ENCODE results near the gene MSRB3. TPM values are rescaled to one million over a fixed set of nuclear protein-coding genes. Genes with fewer than 3 reads are reported as not detected.
"Not testable (repeated sequence)": the region's sequence is repeated elsewhere in the genome, so short reads cannot be mapped to it uniquely, and the experiment has no call there.

Gene MSRB3
- total RNA-seq, 1 experiment from 2014 or later = 31.1 TPM

DNA sequence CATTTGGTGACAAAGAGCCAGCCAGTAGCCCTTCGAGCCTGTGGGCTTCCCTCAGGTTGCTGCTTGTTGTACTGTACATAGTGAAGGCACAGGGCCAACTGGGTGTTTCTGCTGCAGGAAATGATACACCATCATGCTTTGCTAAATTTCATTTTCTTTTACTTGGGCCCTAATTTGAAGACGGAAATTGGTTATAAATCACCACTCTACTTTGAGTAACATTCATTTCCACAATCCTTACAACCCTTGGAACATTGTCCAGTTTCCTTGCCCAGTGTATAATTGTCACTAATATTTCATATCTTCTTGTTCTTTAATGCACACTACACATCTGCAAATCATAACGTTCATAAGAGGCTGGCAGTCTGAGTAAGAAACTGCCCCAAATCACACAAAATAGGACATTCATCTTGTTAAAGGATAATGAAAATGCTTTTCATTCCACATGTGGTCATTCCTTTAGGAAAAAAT, 30.2 kb downstream of the MSRB3 start:
- BruUV-seq (replicated peaks) = no TSS peak
- peak overlapping the region; percentile 70 for H3K27ac Mint-ChIP-seq (ENCODE audit: low read depth, unreplicated experiment)
- CTCF ChIA-PET = interaction anchor here (1.0 to 1.3 kb wide), 3 partner anchors 294 to 799 kb away, joined by 4 read pairs; no protein-coding TSS in a partner anchor

DNA sequence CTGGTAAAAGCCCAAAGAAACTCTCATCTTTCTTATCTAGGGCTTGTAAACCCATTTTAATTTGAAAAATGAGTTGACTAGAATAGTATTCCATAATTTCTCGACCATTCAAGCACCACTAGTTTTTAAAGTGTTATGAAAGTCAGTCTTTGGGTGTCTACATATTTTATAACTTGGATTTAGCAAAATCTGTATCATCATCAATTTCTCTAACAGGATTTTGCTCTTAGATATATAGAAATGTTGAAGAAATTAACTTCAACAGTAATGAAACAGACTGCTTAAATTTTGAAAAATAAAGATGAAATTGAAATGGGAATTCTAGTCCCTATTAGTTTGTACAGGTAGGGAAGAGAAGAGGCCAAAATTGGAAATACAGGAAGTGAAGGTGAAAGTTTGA, 32.8 kb downstream of the MSRB3 start:
- ChIA-PET POLR2A (no interaction called here), CTCF (interaction anchor here (1.1 to 3.3 kb wide), 5 partner anchors 245 to 796 kb away, joined by 3 to 23 read pairs (median 8); no protein-coding TSS in a partner anchor)
- Mint-ChIP-seq H3K4me3 (ENCODE audit: unreplicated experiment) (no peak overlapping the region), H3K4me1 (ENCODE audit: insufficient read depth, unreplicated experiment) (peaks cover 28% of the 10 kb centered on the region), H3K9me3 (ENCODE audit: unreplicated experiment) (no peaks in the 10 kb centered on the region), H3K36me3 (ENCODE audit: insufficient read depth, unreplicated experiment) (no peaks in the 10 kb centered on the region), H3K27ac (ENCODE audit: low read depth, unreplicated experiment) (no peak overlapping the region), H3K27me3 (ENCODE audit: insufficient read depth, unreplicated experiment) (no peaks in the 10 kb centered on the region)
- no TSS peak for BruUV-seq (replicated peaks)
- DNase-seq (ENCODE audit: unreplicated experiment) = no peak
- TF ChIP-seq, protein P1, sequence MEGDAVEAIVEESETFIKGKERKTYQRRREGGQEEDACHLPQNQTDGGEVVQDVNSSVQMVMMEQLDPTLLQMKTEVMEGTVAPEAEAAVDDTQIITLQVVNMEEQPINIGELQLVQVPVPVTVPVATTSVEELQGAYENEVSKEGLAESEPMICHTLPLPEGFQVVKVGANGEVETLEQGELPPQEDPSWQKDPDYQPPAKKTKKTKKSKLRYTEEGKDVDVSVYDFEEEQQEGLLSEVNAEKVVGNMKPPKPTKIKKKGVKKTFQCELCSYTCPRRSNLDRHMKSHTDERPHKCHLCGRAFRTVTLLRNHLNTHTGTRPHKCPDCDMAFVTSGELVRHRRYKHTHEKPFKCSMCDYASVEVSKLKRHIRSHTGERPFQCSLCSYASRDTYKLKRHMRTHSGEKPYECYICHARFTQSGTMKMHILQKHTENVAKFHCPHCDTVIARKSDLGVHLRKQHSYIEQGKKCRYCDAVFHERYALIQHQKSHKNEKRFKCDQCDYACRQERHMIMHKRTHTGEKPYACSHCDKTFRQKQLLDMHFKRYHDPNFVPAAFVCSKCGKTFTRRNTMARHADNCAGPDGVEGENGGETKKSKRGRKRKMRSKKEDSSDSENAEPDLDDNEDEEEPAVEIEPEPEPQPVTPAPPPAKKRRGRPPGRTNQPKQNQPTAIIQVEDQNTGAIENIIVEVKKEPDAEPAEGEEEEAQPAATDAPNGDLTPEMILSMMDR (IDR thresholded peaks at IDR 0.05; ENCODE audit: unreplicated experiment) = no peak
- intact Hi-C loops (cut with micrococcal nuclease) = loop anchor here (5.0 kb wide), 1 partner anchor 386 kb away; no protein-coding TSS in a partner anchor

More for the DNA sequence above, 30.2 kb downstream of the MSRB3 start:
- Mint-ChIP-seq H3K9me3 (ENCODE audit: unreplicated experiment) (no peaks in the 10 kb centered on the region), H3K4me3 (ENCODE audit: unreplicated experiment) (no peak overlapping the region), H3K4me1 (ENCODE audit: insufficient read depth, unreplicated experiment) (peaks cover 25% of the 10 kb centered on the region), H3K27me3 (ENCODE audit: insufficient read depth, unreplicated experiment) (no peaks in the 10 kb centered on the region), H3K36me3 (ENCODE audit: insufficient read depth, unreplicated experiment) (no peaks in the 10 kb centered on the region)
- intact Hi-C loops (cut with micrococcal nuclease) = loop anchor here (10.0 kb wide), 1 partner anchor 1096 kb away; no protein-coding TSS in a partner anchor
- POLR2A ChIA-PET = interaction anchor here (0.8 kb wide), 1 partner anchor 288 kb away, joined by 4 read pairs; no protein-coding TSS in a partner anchor
- TF ChIP-seq, protein P1 (IDR thresholded peaks at IDR 0.05; ENCODE audit: unreplicated experiment) = no peak
- peak; percentile 8 for DNase-seq (ENCODE audit: unreplicated experiment)

DNA sequence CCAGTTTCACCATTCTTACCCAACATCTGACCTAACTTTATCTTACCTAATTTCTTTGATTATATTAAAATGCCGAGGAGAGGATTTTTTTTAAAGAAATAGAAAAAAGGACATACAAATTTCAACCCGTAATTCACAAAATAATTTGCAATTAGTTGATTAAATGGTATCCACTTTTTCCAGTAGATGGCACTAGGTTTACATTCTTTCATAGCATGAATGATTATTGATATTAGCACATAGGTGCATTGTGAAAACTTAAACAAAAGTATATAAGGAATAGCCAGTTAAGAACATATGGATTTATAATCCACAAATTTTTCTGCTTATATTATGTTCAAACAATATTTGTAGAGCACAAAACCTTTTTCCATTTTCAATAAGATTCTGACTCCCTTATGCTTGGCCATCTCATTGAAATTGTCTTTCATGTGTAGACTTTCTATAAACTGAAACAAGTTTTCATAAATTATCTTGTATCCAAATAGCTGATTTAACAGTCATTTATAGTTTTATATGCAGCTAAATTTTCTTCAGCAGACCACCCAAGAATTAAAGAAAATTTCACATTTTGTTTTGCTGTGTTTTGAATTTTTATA, 35.3 kb downstream of the MSRB3 start:
- Mint-ChIP-seq H3K27ac (ENCODE audit: low read depth, unreplicated experiment) (no peak overlapping the region), H3K9me3 (ENCODE audit: unreplicated experiment) (no peaks in the 10 kb centered on the region), H3K4me1 (ENCODE audit: insufficient read depth, unreplicated experiment) (peaks cover 12% of the 10 kb centered on the region), H3K4me3 (ENCODE audit: unreplicated experiment) (no peak overlapping the region), H3K27me3 (ENCODE audit: insufficient read depth, unreplicated experiment) (no peaks in the 10 kb centered on the region), H3K36me3 (ENCODE audit: insufficient read depth, unreplicated experiment) (peaks cover 4% of the 10 kb centered on the region)
- TF ChIP-seq, protein P1 (IDR thresholded peaks at IDR 0.05; ENCODE audit: unreplicated experiment) = peak; percentile 66
- CTCF ChIA-PET = interaction anchor here (0.5 to 3.3 kb wide), 21 partner anchors 8 to 963 kb away, joined by 3 to 23 read pairs (median 3); no protein-coding TSS in a partner anchor
- POLR2A ChIA-PET = no interaction called here
- DNase-seq (ENCODE audit: unreplicated experiment) = peak; percentile 52
- no TSS peak for BruUV-seq (replicated peaks)
- intact Hi-C loops (cut with micrococcal nuclease) = loop anchor here (1.0 to 5.0 kb wide), 7 partner anchors 243 to 793 kb away; no protein-coding TSS in a partner anchor

DNA sequence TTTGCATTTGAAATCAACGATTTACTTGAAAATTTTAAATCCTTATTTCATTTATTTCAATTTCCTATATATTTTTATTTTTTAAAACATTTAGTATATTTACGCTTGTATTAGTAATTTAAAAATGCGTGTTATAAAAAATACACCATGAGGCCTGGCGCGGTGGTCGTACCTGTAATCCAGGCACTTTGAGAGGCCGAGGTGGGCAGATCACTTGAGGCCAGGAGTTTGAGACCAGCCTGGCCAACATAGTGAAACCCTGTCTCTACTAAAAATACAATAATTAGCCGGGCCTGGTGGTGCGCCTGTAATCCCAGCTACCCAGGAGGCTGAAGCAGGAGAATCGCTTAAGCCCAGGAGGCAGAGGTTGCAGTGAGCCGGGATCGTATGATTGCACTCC, 36.8 kb downstream of the MSRB3 start:
- CTCF ChIA-PET = interaction anchor here (0.7 to 1.5 kb wide), 4 partner anchors 10 to 792 kb away, joined by 3 to 4 read pairs (median 4); no protein-coding TSS in a partner anchor
- H3K9me3 Mint-ChIP-seq (ENCODE audit: unreplicated experiment); BruUV-seq (replicated peaks); H3K4me3 Mint-ChIP-seq (ENCODE audit: unreplicated experiment); H3K27me3 Mint-ChIP-seq (ENCODE audit: insufficient read depth, unreplicated experiment); DNase-seq (ENCODE audit: unreplicated experiment); H3K36me3 Mint-ChIP-seq (ENCODE audit: insufficient read depth, unreplicated experiment); intact Hi-C loops (cut with micrococcal nuclease); POLR2A ChIA-PET; H3K27ac Mint-ChIP-seq (ENCODE audit: low read depth, unreplicated experiment): not testable (repeated sequence)
- H3K4me1 Mint-ChIP-seq (ENCODE audit: insufficient read depth, unreplicated experiment) = peaks cover 12% of the 10 kb centered on the region

All from MCF 10A (cell line).